Breast epithelium (tissue), 3 donors: Measurements from ENCODE around the gene ZNF444.

Experiments
- POLR2AphosphoS5 ChIP-seq, 3 donors: sonication (generic); formaldehyde crosslinking; IDR thresholded peaks; one replicate each; pipeline ENCODE4 v1.6.1; 2017; ENCODE audit warnings: antibody characterized with exemption in 3 of 3
- TF ChIP-seq, protein P1 (sequence below), 3 donors: fragments of 450-650 bp; IDR thresholded peaks; one replicate each; pipeline ENCODE4 v1.5.1; 2016 to 2017; ENCODE audit warnings: antibody characterized with exemption in 3 of 3, mild to moderate bottlenecking in 3 of 3, moderate library complexity in 3 of 3

GRCh38 chr19:56091751-56092546, 49.1 kb upstream of the ZNF444 start:
- TF ChIP-seq, protein P1, sequence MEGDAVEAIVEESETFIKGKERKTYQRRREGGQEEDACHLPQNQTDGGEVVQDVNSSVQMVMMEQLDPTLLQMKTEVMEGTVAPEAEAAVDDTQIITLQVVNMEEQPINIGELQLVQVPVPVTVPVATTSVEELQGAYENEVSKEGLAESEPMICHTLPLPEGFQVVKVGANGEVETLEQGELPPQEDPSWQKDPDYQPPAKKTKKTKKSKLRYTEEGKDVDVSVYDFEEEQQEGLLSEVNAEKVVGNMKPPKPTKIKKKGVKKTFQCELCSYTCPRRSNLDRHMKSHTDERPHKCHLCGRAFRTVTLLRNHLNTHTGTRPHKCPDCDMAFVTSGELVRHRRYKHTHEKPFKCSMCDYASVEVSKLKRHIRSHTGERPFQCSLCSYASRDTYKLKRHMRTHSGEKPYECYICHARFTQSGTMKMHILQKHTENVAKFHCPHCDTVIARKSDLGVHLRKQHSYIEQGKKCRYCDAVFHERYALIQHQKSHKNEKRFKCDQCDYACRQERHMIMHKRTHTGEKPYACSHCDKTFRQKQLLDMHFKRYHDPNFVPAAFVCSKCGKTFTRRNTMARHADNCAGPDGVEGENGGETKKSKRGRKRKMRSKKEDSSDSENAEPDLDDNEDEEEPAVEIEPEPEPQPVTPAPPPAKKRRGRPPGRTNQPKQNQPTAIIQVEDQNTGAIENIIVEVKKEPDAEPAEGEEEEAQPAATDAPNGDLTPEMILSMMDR (IDR thresholded peaks at IDR 0.05): no peak
- TF ChIP-seq POLR2AphosphoS5 (IDR thresholded peaks at IDR 0.05): peak in 1 of 3 donors; percentile 14
